ENCODE results near the gene CNOT3. TPM values are rescaled to one million over a fixed set of nuclear protein-coding genes. Genes with fewer than 3 reads are reported as not detected.

The CNOT3 gene
- total RNA-seq, 1 experiment from 2014 or later: 76.7 TPM

DNA sequence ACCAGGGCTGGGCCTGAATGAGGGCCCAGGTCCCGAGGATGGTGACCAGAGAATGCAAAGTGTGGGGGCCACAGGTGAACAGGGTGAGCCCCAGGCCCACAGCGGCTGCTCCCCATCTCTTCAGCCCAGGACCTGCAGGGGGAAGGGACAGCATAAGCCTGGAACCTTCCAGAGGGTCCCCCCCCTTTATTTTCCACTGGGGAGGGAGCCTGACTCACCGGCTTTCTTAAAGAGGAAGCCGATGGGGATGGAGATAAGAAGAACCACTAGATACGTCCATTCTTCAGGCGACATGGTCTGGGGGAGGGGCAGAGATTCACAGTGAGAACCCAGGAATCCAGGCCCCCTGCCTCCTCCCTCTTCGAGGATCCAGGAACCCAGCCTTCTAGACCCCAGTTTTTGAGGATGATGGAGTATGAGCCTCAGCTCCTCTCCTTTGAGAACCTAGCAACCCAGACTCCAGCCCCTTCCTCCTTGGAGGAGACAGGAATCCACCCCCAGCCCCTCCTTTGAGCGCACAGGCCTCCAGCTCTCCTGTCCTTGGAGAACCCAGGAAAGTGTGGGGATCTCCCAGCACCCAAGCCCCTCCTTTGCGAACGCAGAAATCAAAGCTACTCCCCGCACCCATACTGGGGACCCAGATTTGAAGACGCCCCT lies 50.8 kb downstream of the CNOT3 start:
- intact Hi-C loops (cut with micrococcal nuclease): no loop called here
- H3K4me3 ChIP-seq (replicated peaks in 1 of 2; ENCODE audit: low read depth in 1 of 2, low read length in 2 of 2): peak overlapping the region; percentile 84 to 87
- no peak for TF ChIP-seq SIN3A (IDR thresholded peaks at IDR 0.05; ENCODE audit: low read depth)
- TF ChIP-seq FOSL1 (IDR thresholded peaks at IDR 0.05; ENCODE audit: low read depth): no peak
- no peak for TF ChIP-seq RAD21 (IDR thresholded peaks at IDR 0.05; ENCODE audit: low read depth)
- TF ChIP-seq EZH2phosphoT487 (IDR thresholded peaks at IDR 0.05; ENCODE audit: borderline replicate concordance): no peak
- no peak for TF ChIP-seq POLR2A (IDR thresholded peaks at IDR 0.05; ENCODE audit: borderline replicate concordance, extremely low read depth, insufficient read depth, insufficient read length)
- TF ChIP-seq, protein P1, sequence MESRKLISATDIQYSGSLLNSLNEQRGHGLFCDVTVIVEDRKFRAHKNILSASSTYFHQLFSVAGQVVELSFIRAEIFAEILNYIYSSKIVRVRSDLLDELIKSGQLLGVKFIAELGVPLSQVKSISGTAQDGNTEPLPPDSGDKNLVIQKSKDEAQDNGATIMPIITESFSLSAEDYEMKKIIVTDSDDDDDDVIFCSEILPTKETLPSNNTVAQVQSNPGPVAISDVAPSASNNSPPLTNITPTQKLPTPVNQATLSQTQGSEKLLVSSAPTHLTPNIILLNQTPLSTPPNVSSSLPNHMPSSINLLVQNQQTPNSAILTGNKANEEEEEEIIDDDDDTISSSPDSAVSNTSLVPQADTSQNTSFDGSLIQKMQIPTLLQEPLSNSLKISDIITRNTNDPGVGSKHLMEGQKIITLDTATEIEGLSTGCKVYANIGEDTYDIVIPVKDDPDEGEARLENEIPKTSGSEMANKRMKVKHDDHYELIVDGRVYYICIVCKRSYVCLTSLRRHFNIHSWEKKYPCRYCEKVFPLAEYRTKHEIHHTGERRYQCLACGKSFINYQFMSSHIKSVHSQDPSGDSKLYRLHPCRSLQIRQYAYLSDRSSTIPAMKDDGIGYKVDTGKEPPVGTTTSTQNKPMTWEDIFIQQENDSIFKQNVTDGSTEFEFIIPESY (IDR thresholded peaks at IDR 0.05; ENCODE audit: extremely low read depth, insufficient replicate concordance, low read length): no peak
- no peak for TF ChIP-seq SRF (IDR thresholded peaks at IDR 0.05; ENCODE audit: low read depth)
- H3K27me3 ChIP-seq (ENCODE audit: insufficient read depth, low read length): no peaks in the 10 kb centered on the region
- H2AFZ ChIP-seq (ENCODE audit: low read depth, low read length, poor library complexity, severe bottlenecking): no peak overlapping the region
- H3K4me1 ChIP-seq (ENCODE audit: control insufficient read depth in 1 of 2, insufficient read depth in 2 of 2, low read length in 2 of 2): peaks cover 13 to 21% of the 10 kb centered on the region in 2 experiments
- peak overlapping the region; percentile 92 for H3K9ac ChIP-seq (ENCODE audit: low read length)
- TSS peak; percentile 59 for BruUV-seq (replicated peaks)
- peak overlapping the region; percentile 100 for H3K27ac ChIP-seq (ENCODE audit: low read depth, low read length)
- ATAC-seq: no peak
- peak overlapping the region; percentile 99 for H3K4me2 ChIP-seq (ENCODE audit: low read length)
- ChIA-PET CTCF (interaction anchor here (1.1 to 2.1 kb wide), 2 partner anchors 15 to 44 kb away, joined by 3 to 22 read pairs; partner anchors contain the start of gene TMC4), POLR2A (interaction anchor here (1.4 to 7.0 kb wide), 4 partner anchors 12 to 29 kb away, joined by 6 to 126 read pairs (median 18); partner anchors contain the start of genes LENG1, RPS9 and TMC4), RAD21 (ENCODE audit: low non-redundant PET in 1 of 2, low total read pairs in 2 of 2, uncharacterized antibody in 2 of 2, unreplicated experiment in 2 of 2) (no interaction called here)
- peaks cover 5 to 14% of the 10 kb centered on the region in 2 experiments for H3K36me3 ChIP-seq (ENCODE audit: control insufficient read depth in 1 of 2, insufficient read depth in 2 of 2, low read length in 2 of 2)
- no peak for DNase-seq (ENCODE audit: low read depth, low spot score)
- no peaks in the 10 kb centered on the region for H3K9me2 ChIP-seq (ENCODE audit: insufficient read depth)
- no peaks in the 10 kb centered on the region for H4K20me1 ChIP-seq (ENCODE audit: insufficient read depth)
- no peaks in the 10 kb centered on the region for H3K9me3 ChIP-seq (ENCODE audit: control insufficient read depth in 1 of 2, insufficient read depth in 1 of 2, low read depth in 1 of 2, low read length in 2 of 2)
- H3K79me2 ChIP-seq (ENCODE audit: insufficient read depth, low read length): peaks cover 38% of the 10 kb centered on the region
